ENCODE results near the gene TENM3.
A peak's percentile ranks its signal among the peaks of the same experiment; 100 is the strongest.

TENM3 gene

GRCh38 chr4:182578402-182578801 is 335.2 kb downstream of the TENM3 start:
- peak in 1 of 2 experiments; percentile 5 for DNase-seq

- peak in 1 of 2 experiments; percentile 46 for DNase-seq
Measured at GRCh38 chr4:182582245-182582644, 339.0 kb downstream of the TENM3 start.

- DNase-seq, result peak; percentile 7 to 25
Measured at GRCh38 chr4:182583703-182584415, 340.7 kb downstream of the TENM3 start.

- DNase-seq, result peak; percentile 29 to 64
Measured at GRCh38 chr4:182585321-182585720, 342.1 kb downstream of the TENM3 start.

GRCh38 chr4:182589100-182589499 is 345.9 kb downstream of the TENM3 start:
- no peak for DNase-seq

- DNase-seq, result peak; percentile 54 to 78
Measured at GRCh38 chr4:182593402-182593801, 350.2 kb downstream of the TENM3 start.

GRCh38 chr4:182593864-182594263 is 350.7 kb downstream of the TENM3 start:
- no peak for DNase-seq

- DNase-seq, result peak; percentile 45 to 87
Measured at GRCh38 chr4:182600093-182600492, 356.9 kb downstream of the TENM3 start.

GRCh38 chr4:182600856-182601255 is 357.7 kb downstream of the TENM3 start:
- peak in 1 of 2 experiments; percentile 48 for DNase-seq

GRCh38 chr4:182604161-182604622 is 361.0 kb downstream of the TENM3 start:
- DNase-seq, result no peak

GRCh38 chr4:182604953-182605352 is 361.8 kb downstream of the TENM3 start:
- DNase-seq, result no peak

- no peak for DNase-seq
Measured at GRCh38 chr4:182608525-182608924, 365.3 kb downstream of the TENM3 start.

GRCh38 chr4:182616476-182616875 is 373.3 kb downstream of the TENM3 start:
- DNase-seq, result no peak

GRCh38 chr4:182619660-182620059 is 376.5 kb downstream of the TENM3 start:
- DNase-seq, result no peak

GRCh38 chr4:182620111-182620980 is 377.1 kb downstream of the TENM3 start:
- DNase-seq, result no peak

- DNase-seq, result no peak
Measured at GRCh38 chr4:182624281-182624680, 381.1 kb downstream of the TENM3 start.

- no peak for DNase-seq
Measured at GRCh38 chr4:182625193-182625592, 382.0 kb downstream of the TENM3 start.

GRCh38 chr4:182627996-182628395 is 384.8 kb downstream of the TENM3 start:
- DNase-seq, result no peak

GRCh38 chr4:182628544-182628943 is 385.3 kb downstream of the TENM3 start:
- no peak for DNase-seq

- DNase-seq, result no peak
Measured at GRCh38 chr4:182629096-182629495, 385.9 kb downstream of the TENM3 start.

GRCh38 chr4:182640491-182640890 is 397.3 kb downstream of the TENM3 start:
- no peak for DNase-seq

- DNase-seq, result no peak
Measured at GRCh38 chr4:182640932-182641331, 397.7 kb downstream of the TENM3 start.

- no peak for DNase-seq
Measured at GRCh38 chr4:182642831-182643230, 399.6 kb downstream of the TENM3 start.
